GM12872 (cell line): ENCODE measurements around the gene ADAMTS12.

Experiments used
- TF ChIP-seq, protein P1 (sequence below): IDR thresholded peaks from 3 replicates; pipeline ENCODE4 v1.5.1; 2011; ENCODE audit warnings: low read depth, mild to moderate bottlenecking, low read length, moderate library complexity; ENCODE audit not compliant: insufficient read depth

ADAMTS12 gene

GRCh38 chr5:33628796-33629195 is 263.0 kb downstream of the ADAMTS12 start:
- TF ChIP-seq, protein P1, sequence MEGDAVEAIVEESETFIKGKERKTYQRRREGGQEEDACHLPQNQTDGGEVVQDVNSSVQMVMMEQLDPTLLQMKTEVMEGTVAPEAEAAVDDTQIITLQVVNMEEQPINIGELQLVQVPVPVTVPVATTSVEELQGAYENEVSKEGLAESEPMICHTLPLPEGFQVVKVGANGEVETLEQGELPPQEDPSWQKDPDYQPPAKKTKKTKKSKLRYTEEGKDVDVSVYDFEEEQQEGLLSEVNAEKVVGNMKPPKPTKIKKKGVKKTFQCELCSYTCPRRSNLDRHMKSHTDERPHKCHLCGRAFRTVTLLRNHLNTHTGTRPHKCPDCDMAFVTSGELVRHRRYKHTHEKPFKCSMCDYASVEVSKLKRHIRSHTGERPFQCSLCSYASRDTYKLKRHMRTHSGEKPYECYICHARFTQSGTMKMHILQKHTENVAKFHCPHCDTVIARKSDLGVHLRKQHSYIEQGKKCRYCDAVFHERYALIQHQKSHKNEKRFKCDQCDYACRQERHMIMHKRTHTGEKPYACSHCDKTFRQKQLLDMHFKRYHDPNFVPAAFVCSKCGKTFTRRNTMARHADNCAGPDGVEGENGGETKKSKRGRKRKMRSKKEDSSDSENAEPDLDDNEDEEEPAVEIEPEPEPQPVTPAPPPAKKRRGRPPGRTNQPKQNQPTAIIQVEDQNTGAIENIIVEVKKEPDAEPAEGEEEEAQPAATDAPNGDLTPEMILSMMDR = no peak

DNA sequence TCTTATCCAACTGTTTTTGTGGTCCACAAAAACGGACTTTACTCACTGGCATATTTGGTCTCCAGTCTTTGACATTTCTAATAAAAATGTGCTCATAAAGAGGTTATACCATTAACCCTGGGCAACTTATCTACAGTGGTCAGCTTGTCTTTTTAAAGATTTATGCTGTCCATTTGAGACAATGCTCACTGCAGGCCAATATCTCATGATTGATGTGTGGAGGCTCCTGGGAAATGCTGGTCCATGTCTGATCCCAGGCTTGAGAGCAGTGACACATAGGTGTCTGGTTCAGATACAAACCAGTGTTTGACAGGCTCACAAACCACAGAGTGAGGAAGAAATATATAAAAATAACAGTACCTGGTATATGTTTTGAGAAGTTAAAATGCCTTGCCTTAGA is 270.3 kb downstream of the ADAMTS12 start:
- TF ChIP-seq, protein P1 = no peak

- TF ChIP-seq, protein P1 = no peak
Measured at GRCh38 chr5:33614039-33614438, 277.8 kb downstream of the ADAMTS12 start.

- TF ChIP-seq, protein P1 = no peak
Measured at GRCh38 chr5:33612386-33612785, 279.4 kb downstream of the ADAMTS12 start.

DNA sequence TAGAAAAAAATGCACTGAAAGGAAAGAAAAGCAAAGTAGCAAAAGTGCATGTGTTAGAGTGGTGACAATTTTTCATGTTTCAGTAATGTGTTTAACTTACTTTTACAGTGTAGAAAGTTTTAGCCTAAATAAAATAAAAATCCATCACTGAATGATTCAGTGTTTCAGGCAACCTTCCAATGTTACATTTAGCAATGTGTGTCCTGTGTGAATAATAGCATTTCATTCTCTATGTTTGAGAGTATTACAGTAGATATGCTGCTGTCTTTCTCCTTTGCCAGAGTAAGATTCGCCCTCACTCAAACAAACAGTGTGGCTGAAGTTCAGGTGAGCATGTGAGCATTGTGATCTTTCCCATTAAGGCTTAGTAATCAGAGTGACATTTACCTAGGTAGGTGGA is 279.9 kb downstream of the ADAMTS12 start:
- TF ChIP-seq, protein P1 = no peak

DNA sequence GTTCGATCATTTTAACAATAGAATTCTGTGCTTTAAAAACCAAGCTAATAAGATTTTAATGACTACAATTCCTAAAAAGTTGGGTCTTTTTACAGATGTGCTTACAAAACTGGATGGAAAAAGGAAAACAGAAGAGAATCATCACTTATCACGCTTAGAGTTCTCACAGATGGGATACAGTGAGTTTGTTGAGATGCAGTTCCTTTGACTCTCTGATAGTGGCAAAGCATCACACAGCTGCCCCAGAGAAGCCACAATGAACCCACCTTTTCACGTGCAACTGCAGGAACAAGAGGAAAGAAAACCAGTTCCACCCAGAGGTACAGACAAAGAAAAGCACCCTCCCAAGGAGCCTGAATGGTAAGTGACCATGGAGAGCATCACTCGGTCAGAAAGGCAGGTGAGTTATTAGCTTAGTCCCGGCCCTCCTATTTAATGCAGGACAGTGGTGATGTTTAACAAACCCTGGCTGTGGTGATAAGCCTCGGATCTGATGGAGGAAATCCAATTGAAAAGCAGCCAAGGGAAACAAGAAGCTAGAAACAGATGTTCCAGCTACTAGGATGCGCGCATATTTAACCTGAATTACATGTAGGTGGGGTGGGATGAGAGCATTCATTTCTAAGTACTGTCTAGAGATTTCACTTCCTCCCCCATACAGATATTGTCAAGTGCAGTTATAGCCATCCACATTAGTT is 283.3 kb downstream of the ADAMTS12 start:
- TF ChIP-seq, protein P1 = no peak

DNA sequence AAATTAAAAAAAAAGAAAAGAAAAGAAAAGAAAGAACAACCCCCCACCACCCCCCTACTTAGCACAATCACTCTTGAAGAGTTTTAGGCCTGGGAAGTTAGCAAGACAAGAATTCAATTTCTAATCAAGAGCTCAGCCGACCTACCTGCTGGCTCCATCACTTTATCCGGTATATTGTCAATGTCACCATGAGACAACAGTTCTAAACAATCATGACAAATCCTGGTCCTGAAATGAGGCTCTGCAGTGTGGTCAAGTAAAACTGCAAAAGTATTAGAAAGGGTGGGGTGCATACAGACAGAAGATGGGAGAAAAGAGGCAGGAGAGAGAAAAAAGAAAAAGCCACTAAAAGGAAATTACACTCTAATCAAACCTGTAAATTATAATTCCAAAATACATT is 287.3 kb downstream of the ADAMTS12 start:
- TF ChIP-seq, protein P1 = no peak
